Stimulated activated CD4-positive, alpha-beta T cell treated with anti-CD3 and anti-CD28 coated beads, Interleukin-1b, Interleukin-23, amount 100 ng/mL, for 1 hour (primary cell): Measurements from ENCODE around the gene ABHD12.

ENCODE experiments used
- DNase-seq, 2 donors: peaks; one replicate each; pipeline ENCODE4 v3.0.0-alpha.2; 2020; ENCODE audit warnings: low read depth in 2 of 2

The ABHD12 gene

DNA sequence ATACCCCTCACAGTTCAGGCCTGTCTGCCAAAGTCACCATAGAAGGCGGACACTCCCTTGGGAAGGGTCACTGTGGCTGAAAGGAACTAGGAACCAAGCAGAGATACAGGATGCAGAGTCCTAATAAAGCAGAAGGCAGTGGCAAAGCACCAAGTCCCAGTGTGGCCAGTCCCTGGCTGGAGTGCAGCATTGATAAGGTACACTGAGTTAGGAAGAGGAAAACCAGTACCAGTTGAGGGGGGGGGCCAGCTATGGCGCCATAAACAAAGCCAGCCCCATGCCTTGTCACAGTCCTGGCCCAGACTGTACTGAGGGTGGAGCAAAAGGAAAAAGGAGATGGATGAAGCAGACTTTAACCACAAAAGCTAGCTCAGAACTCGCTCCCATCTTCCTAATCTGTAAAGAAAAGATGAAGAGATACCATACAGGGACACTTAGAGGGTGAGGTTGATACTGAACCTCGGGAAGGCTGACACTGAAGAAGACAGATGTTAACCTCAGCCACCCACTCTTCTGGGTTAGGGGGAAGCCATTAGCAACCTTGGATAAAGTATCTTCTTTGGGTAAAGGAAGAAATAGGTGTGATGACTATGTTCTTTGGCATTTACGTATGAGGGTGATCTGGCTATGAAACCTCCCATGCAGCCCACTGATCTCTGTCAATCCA, 7.8 kb downstream of the ABHD12 start:
- no peak for DNase-seq

DNA sequence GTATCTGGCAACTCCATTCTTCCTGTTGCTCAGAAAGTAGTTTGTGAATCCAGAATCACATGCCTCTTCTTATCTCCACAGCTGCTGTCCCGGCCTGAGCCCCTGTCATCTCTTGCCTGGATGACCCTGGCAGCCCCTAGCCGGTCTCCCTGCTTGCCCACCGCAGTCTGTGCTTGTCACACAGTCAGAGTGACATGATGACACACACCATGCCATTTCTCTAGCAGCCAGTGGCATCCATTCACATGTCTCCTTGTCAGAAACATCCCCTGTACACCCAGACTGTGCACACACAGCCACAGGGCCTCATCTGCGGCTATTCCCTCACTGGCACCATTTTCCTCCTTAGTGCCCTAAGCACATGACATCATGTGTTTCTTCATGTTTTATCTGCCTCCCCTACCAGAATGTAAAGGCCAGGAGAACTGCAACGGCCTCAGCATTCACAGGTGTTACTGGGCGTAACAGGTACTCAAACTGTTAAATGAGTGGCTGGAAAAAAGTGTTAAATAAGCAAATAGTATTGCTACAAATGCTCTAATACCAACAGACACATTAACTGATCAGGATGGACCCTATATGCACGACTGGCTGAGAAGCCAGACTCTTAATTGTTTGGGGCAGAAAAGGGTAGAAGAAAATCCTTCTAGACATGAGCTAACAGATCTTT, 9.6 kb downstream of the ABHD12 start:
- DNase-seq = no peak

DNA sequence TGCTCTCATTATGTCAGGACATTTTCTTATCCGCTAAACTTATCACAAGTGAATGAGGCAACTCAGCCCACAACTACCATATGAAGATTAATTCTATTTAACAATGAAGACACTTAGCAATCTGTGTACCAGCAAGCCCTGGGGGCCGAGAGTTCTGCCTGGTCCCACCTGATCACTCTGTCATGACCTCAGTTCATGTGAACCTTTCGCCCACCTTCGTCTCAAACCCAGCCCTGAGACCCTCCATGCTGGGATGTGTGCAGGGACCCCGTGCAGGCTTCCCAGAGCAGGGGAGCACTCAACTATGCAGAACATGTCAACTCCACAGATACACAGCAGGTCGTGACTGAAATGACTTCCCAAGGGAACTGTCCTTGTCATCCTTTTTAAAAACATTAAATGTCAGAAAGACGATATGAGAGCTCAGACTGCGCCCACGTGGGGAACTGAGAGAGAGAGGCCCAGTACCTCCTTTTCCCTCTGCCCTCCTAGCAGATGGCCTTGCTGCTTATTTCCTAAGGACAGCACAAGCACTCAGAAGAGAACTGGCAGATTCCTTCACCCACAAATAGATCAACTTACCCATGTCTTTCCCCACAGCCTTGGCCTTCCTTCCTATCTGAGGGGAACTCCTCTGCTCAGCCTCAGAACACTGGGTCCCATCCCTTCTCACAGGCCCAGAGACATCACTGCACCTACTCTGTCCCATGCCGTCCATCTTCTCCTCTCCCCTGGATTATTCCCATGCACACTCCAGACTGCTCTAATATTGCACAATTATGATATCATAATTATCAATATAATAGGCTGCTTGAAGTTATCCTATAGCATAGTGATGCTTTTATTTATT, 11.5 kb downstream of the ABHD12 start:
- DNase-seq = no peak

DNA sequence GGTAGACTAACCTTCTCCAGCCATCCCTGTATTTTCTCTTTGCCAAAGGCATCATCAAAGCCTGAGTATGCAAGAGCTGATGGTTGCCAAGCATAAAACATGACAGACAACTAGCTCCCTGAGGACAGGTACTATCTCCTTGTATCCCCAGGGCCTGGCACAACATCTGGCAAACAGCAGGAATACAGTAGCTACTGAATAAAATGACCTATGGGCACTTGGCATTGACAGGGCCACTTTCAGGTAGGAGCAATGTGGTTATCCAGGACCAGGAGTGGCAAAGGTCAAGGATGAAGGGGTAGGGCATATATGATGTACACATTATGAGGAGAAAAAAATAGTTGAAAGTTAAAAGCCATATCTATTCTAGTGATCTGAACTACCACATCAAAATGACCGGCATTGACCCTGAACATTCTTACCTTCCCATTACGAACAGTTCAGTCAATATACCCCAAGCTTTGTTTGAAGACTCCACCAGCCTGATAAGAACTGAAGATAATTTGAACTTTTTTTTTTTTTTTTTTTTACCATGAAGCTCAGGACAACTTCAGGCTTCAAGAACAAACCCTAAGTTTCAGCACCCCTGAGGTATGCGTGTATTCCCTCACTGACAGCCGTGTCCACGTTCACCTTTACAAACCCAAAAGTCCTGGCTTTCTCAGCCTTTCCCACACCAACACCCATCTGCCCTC, 12.3 kb downstream of the ABHD12 start:
- no peak for DNase-seq

DNA sequence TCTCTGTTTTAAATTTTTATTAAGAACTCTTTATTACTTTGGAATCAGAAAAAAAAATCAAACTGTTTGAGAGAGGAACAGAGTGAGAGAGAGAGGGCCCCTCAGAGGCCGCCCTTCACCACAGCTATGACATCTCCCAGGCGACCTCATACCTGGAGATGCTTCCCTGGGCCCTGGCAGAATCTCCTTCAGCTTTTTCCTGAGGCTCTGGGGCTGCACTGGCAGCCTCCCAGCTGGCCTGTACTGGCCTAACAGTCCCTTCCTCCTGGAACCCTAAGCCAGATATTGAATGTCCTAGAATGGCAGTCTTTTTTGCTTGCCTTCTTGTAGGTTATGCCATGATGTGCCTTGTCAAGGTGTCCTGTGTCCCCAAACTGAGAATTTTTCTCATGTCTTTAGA, 13.7 kb downstream of the ABHD12 start:
- no peak for DNase-seq

DNA sequence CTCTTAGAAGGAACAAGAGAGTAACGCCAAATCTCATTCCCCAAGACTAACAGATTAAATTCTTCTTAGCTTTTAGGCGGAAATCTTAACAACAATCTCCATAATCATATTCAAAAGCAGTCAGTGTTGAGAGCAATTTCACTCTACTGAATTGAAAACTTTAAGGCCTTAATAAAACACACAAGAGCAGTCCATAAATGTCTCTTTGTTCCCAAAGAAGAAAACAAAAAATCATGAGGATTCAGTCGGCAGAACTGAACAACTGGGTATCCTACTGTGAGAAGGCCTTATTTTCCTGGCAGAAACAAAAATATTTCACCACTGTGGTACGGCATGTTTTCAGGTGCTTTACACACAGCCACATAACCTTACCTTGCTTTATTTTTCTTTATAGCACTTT, 14.4 kb downstream of the ABHD12 start:
- no peak for DNase-seq

DNA sequence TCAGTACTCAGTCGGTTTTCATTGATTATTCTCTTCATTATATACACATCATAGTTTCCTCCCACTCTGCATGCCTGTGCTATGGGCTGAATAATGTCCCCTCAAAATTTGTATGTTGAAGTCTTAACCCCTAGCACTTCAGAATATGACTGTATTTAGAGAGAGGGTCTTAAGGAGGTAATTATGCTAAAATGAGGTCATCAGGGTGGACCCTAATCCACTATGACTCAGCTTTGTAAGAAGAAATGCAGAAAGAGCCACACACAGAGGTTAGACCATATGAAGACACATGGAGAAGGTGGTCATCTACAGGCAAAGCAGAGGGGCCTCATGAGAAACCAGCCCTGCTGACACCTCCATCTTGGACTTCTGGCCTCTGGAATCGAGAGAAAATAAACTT, 15.8 kb downstream of the ABHD12 start:
- DNase-seq = no peak

DNA sequence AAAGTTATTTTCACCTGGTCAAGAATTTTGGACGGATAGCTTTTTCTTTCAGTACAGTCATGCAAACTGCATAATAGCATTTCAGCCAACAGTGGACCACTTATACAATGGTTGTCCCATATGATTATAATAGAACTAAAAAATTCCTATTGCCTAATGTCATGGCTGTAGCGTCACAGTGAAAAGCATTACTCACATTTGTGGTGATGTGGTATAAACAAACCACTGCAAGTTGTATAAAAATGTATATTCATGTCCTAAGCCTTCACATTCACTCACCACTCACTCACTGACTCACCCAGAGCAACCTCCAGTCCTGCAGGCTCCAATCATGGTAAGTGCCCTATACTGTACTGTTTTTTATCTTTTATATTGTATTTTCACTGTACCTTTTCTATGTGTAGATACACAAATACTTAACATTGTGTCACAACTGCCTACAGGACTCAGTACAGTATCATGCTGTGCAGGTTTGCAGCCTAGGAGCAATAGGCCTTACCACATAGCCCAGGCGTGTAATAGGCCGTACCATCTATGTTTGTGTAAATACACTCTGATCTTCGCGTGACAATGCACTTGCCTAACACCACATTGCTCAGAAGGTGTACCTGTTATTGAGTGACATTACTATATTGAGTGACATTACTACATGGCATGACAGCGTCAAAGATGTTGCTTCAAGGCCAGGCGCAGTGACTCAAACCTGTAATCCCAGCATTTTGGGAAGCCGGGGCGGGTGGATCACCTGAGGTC, 17.9 kb downstream of the ABHD12 start:
- no peak for DNase-seq

DNA sequence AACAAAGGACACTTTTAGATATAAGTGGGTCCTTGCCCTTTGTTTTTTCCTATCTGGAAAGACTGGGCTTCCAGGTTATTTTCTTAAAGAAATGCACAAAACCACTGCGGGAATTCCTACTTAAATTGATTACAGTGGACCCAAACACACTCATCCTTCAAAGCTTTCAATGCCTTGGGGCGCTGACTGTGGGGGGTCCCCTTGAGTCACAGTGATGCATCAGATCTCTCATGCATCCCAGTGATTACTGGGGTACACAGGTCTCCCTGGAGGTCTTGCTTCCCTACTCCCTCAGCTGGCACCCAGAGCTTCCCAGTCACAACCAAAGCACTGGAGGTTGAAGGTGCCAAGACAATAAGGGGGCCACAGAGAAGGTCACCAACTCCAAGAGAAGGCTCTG, 20.7 kb downstream of the ABHD12 start:
- no peak for DNase-seq

DNA sequence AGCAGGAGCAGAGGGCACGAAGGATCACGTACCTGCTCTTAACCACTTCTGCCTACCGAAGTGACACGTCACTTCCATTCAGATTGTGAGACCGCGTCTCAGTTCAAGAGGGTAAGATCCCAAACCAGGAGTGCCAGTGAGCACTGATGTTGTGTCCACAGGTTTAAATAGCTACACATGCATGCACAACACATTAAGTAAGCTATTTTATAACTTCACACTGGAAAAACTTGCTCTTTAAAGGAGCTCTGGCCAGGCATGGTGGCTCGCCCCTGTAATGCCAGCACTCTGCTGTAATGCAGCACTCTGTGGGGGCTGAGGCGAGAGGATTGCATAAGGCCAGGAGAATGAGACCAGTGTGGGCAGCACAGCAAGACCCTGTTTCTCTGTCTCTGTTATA, 21.1 kb downstream of the ABHD12 start:
- no peak for DNase-seq

DNA sequence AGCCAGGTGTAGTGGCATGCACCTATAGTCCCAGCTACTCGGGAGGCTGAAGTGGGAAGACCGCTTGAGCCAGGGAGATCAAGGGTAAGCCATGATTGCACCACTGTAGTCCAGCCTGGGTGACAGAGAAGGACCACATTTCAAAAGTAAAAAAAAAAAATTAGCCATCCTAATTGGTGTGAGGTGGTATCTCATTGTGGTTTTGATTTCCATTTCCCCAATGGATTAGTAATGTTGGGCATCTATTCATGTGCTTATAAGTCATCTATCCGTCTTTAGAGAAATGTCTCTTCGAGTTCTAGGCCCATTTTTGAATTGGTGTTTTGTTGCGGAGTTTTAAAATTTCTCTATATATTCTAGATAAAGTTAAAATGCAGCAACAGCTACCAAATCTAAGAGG, 21.7 kb downstream of the ABHD12 start:
- no peak for DNase-seq

DNA sequence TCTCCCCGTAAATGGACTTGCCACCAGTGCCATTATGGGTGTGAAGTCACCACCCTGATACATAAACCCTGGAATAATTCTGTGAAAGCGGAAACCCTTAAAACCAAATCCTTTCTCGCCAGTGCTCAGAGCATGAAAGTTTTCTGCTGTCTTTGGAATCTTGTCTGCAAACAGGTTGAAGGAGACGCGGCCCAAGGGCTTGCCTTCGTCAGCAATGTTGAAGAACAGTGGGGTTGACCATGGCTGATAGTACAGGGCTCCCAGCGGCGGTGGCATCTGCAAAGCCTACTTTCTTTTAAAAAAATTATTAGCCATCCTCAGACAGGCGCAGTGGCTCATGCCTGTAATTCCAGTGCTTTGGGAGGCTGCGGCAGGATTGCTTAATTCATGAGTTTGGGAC, 22.1 kb downstream of the ABHD12 start:
- no peak for DNase-seq

DNA sequence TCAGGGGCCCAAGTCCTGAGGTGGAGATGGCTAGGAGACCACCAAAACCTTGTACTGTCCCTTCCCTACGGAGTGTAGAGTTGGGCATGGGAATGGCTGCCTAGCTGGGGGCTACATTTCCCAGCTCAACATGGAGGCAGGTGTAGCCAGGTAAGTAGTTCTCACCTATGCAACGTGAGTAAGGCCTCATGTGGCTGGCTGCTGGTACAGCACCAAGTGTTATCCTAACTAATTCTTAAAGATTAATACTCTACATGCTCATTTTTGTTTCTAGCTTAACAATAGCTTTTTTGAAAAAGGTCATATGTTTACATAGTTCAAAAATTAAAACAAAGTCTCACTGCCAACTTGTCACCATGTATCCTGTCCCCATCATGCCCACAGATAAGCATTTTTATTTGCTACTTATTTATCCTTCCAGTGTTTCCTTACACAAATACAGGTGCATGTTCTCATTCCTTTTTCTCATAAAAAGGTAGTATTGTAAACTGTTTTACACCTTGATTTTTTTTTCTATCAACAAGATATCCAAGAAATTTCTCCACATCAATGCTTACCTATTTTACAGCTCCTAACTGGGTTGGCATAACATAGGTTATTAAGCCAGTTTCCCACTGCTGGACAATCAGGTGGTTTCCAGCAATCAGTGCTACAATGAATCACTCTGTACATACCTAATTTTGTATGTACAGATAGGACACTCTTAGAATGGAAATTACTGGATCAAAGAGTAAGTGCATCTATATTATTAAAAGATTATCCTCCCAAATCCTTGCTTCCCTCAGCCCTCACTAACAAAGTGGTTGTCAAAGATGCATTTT, 25.5 kb downstream of the ABHD12 start:
- no peak for DNase-seq

DNA sequence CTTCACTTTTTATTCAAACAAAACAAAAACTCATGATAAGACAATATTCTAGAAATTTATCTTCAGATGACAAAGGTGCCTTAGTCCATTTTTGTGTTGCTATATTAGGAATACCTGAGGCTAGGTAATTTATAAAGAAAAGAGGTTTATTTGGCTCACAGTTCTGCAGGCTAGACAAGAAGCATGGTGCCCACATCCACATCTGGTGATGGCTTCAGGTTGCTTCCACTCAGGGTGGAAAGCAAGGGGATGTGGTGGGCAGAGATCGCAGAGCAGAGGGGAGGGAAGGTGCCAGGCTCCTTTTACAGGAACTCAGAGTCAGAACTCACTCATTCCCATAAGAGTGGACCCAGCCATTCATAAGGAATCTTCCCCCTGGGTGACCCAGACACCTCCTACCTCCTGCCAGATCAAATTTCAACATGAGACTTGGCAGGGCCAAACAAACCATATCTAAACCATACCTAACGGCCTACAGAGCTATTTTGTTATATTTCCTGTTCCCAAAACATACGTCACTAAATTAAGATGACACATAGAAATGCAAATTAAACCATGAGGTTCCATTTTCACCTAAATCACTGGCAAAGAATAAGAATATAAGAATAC, 26.4 kb downstream of the ABHD12 start:
- DNase-seq = no peak

DNA sequence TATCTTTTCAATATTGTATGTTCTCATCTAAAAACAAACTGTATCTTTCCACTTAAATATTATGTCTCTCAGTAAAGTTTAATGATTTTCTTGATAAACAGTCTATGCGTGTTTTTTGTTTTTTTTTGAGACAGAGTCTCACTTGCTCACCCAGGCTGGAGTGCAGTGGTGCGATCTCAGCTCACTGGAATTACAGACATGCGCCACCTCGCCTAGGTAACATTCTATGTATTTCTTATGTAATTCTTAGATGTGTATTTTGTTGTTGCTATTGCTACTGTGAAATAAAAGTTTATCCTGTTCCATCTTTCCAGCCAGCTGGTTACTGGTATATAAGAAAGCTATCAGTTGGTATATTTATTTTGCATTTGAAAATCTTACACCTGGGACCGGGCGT, 29.4 kb downstream of the ABHD12 start:
- no peak for DNase-seq

DNA sequence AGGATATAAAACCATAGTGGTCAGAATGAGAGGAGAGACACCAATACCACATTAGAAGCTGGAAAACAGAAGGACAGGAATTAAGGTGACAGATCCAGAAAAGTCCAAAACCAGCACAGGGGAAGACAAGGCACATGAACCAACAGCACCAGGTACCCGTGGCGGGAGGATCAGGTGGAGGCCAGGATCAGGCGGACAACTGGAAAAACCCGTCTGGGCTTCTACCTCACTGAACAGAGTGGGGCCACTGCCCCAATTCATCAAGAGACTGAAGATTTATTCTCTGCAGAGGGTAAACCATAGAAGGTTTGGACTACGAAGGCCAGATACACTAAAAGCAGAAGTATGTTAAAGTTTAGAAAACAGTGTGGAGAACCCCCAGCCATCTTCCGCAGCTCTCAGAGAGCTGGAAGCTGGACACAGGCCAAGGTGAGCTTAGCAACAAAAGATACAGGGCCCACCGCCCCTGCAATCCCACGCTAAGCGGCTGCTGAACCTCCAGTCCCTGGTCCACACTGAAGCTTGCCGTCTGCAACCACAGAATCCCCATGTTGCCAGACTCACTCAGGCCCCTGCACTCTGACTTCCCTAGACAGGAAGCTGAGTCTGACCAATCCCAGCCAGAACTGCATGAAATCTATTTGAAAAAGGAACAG, 29.9 kb downstream of the ABHD12 start:
- DNase-seq = no peak

DNA sequence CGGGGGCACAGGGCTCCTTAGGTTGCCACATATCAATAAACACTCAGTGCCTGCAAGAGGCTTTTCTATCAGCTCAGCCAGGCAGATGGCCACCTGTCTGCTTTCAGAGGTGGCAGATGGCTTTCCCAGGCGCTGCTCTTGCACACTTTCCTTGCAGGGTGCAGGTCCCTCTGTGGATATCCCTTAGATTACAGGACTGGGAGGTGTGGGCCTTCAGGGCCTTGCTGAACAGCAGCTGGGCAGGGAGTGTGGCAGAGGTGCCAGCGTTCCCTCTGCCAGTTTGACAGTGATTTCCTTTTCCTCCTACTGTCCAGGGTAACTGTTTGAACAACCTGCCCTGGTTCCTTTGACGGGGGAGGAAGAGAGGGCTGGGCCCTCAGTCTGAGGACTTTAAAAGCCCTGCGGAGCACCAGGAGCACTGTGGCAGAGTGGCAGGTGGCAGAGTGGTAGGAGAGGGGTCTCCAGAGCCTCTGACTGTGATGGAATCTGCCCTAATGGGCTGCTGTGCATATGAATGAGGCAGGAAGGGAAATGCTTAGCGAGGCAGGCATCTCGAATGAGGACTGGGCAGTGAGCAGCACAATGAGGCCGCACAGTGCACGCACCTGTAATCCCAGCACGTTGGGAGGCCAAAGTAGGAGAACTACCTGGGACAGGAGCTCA, 34.2 kb downstream of the ABHD12 start:
- DNase-seq = no peak

DNA sequence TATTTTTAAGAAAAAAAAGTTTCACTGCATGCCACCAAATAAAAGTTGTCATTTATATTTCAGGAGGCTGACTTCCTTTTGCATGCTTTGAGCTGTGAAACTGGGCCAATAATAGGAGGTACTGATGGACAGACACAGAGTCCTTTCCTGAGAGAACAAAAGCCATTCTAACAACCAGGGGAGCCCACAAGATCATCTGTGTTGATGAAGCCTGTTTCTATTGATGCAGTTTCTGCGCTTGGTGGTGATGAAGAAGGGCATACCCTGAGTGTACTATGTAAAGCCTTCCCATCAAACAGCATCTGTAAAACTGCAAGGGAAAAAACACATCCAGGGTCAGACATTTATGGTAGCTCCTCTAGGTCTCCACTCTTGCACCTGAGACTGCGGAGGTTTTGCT, 34.8 kb downstream of the ABHD12 start:
- DNase-seq = no peak

DNA sequence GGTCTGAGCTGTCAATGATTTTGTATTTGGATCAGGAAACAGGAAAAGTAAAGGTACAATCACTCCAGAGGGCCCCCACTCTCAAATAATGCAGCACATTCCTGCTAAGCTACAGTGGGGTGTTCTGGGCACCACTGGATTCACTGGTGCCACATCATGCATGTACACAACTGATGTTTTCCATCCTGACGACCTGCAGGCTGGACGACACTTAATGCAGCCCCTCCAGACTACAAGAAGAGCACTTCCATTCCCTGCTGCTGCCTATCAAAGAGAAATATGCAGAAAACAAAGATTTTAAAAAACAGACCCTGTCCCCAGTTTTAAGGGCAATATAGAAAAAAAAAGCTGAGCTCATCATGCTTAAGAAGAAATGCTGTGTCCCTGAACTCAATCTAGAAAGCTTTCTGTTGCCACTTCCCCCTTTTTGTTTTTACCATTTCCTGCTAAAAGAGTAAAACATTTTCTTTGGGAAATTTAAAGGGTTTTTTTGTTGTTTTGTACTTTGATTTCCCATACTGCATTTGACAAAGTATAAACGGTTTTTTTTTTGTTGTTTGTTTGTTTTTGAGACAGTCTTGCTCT, 35.5 kb downstream of the ABHD12 start:
- no peak for DNase-seq
